Measurements from ENCODE around the gene PLCH2.
"Not testable (repeated sequence)": the region's sequence is repeated elsewhere in the genome, so short reads cannot be mapped to it uniquely, and the experiment has no call there.

DNA sequence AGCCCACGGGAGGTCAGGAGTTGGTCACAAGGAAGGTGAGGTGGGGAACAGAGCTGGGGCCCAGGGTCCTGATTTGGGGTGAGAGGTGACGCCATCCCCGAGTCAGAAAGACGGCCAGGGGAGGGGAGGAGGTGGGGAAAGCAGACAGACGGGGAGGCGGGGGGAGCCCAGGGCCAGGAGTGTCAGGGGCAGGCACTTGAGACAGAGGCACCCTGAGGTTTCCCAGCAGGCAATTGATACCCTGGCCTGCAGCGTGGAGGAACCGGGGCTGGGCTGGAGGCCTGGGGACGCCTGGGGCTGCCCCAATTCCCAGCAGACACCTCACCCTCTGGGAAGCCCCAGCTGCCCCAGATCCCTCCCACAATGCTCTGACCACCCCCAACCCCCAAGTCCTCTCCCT lies 77.0 kb downstream of the PLCH2 start:
- not testable (repeated sequence) for TF ChIP-seq CTCF, POLR2A (IDR thresholded peaks at IDR 0.05)

Data from body of pancreas (tissue), 4 donors.